Smooth muscle cell (in vitro differentiated cells): ENCODE data around the gene M1AP. TPM values are rescaled to one million over a fixed set of nuclear protein-coding genes. Genes with fewer than 3 reads are reported as not detected.

Experiments used
- DNase-seq: peaks from one replicate; lab custom pipeline; 2025; ENCODE audit not compliant: unreplicated experiment; lab: John Stamatoyannopoulos, UW
- H2AFZ ChIP-seq: fragments of 200-600 bp; sonication (generic); 2 replicates; pipeline ENCODE4 v1.6.0; 2016; ENCODE audit warnings: antibody characterized with exemption, low read depth, mild to moderate bottlenecking
- H3F3A ChIP-seq: fragments of 200-600 bp; sonication (generic); 2 replicates; pipeline ENCODE4 v1.6.0; 2017; ENCODE audit warnings: antibody characterized with exemption, low read depth
- H3K27ac ChIP-seq: fragments of 200-600 bp; sonication (generic); 2 replicates; pipeline ENCODE4 v1.5.1; 2016; ENCODE audit warnings: low read depth, mild to moderate bottlenecking
- H3K27me3 ChIP-seq: fragments of 200-600 bp; sonication (generic); 2 replicates; pipeline ENCODE4 v1.6.1; 2016; ENCODE audit warnings: low read depth, mild to moderate bottlenecking
- H3K36me3 ChIP-seq: fragments of 200-600 bp; sonication (generic); 2 replicates; pipeline ENCODE4 v1.5.1; 2016; ENCODE audit warnings: low read depth
- H3K4me1 ChIP-seq: fragments of 200-600 bp; sonication (generic); 2 replicates; pipeline ENCODE4 v1.5.1; 2016; ENCODE audit warnings: low read depth
- H3K4me2 ChIP-seq: fragments of 200-600 bp; sonication (generic); 2 replicates; pipeline ENCODE4 v1.6.0; 2016; ENCODE audit warnings: mild to moderate bottlenecking
- H3K4me3 ChIP-seq: fragments of 200-600 bp; sonication (generic); 2 replicates; pipeline ENCODE4 v1.5.1; 2016; ENCODE audit warnings: mild to moderate bottlenecking
- H3K79me2 ChIP-seq: fragments of 200-600 bp; sonication (generic); 2 replicates; pipeline ENCODE4 v1.6.0; 2016; ENCODE audit warnings: low read depth, mild to moderate bottlenecking
- H3K9ac ChIP-seq: fragments of 200-600 bp; sonication (generic); 2 replicates; pipeline ENCODE4 v1.6.0; 2016; ENCODE audit warnings: low read depth
- H3K9me3 ChIP-seq: fragments of 200-600 bp; sonication (generic); replicated peaks from 2 replicates; pipeline ENCODE4 v1.5.1; 2016; ENCODE audit warnings: low read depth
- H4K20me1 ChIP-seq: fragments of 200-600 bp; sonication (generic); 2 replicates; pipeline ENCODE4 v1.6.0; 2016; ENCODE audit warnings: low read depth
- WGBS: methylation state at CpG from one replicate; pipeline ENCODE4 v1.1.7; 2016; ENCODE audit warnings: low lambda C conversion rate; 5-methylcytosine and 5-hydroxymethylcytosine counted together
- polyA plus RNA-seq: library from polyadenylated mRNA; unstranded; fragments of >200 nt; fragmentation: Nextera tagmentation; extraction: Ambion mirVana; gene quantifications from 2 replicates; pipeline ENCODE4 v1.2.1, GENCODE V29; 2016
- total RNA-seq: library from RNA; depleted of rRNA; stranded (reverse); fragments of >200 nt; gene quantifications from 2 replicates; pipeline ENCODE4 v1.2.3, GENCODE V29; 2014
- TF ChIP-seq, protein P1 (sequence below): fragments of 200-600 bp; sonication (generic); IDR thresholded peaks from 2 replicates; pipeline ENCODE4 v1.5.1; 2017; ENCODE audit warnings: borderline replicate concordance, mild to moderate bottlenecking, antibody characterized with exemption; ENCODE audit not compliant: insufficient read depth, poor library complexity, severe bottlenecking

M1AP gene
- total and polyA plus RNA-seq, 2 experiments from 2014 or later, result 1.0 to 1.2 TPM

DNA sequence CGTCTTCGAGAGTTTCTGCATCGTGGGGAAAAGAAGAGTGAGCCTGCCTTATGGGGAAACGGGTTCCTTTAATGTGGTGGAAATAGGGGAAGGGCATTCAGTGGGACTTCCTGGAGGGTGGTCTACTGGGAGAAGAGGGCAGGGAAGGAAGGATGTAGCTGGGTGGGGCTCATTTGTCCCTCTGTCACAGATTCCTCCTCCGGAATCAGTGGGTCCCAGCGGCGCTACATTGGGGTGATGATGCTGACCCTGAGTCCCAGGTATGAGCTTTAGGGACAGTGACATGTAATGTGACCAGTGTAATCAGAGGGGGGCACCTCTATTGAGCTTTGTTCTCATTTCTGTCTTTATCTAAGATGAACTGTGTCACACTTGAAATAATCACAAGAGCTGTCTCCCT is 116.5 kb downstream of the M1AP start:
- H3F3A ChIP-seq, result peaks cover 22% of the 10 kb centered on the region
- H4K20me1 ChIP-seq, result peaks cover 11% of the 10 kb centered on the region
- peaks cover 28% of the 10 kb centered on the region for H3K79me2 ChIP-seq
- no peak overlapping the region for H2AFZ ChIP-seq
- peak overlapping the region; percentile 71 for H3K27ac ChIP-seq
- H3K4me2 ChIP-seq, result peak overlapping the region; percentile 99
- H3K36me3 ChIP-seq, result no peaks in the 10 kb centered on the region
- H3K27me3 ChIP-seq, result no peaks in the 10 kb centered on the region
- no peak for DNase-seq
- WGBS, result 89% methylated on average over 7 of the region's 7 CpGs
- peaks cover 11% of the 10 kb centered on the region for H3K4me1 ChIP-seq
- H3K9me3 ChIP-seq, result no peaks in the 10 kb centered on the region
- H3K4me3 ChIP-seq, result no peak overlapping the region
- no peak overlapping the region for H3K9ac ChIP-seq
- TF ChIP-seq, protein P1, sequence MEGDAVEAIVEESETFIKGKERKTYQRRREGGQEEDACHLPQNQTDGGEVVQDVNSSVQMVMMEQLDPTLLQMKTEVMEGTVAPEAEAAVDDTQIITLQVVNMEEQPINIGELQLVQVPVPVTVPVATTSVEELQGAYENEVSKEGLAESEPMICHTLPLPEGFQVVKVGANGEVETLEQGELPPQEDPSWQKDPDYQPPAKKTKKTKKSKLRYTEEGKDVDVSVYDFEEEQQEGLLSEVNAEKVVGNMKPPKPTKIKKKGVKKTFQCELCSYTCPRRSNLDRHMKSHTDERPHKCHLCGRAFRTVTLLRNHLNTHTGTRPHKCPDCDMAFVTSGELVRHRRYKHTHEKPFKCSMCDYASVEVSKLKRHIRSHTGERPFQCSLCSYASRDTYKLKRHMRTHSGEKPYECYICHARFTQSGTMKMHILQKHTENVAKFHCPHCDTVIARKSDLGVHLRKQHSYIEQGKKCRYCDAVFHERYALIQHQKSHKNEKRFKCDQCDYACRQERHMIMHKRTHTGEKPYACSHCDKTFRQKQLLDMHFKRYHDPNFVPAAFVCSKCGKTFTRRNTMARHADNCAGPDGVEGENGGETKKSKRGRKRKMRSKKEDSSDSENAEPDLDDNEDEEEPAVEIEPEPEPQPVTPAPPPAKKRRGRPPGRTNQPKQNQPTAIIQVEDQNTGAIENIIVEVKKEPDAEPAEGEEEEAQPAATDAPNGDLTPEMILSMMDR, result no peak

DNA sequence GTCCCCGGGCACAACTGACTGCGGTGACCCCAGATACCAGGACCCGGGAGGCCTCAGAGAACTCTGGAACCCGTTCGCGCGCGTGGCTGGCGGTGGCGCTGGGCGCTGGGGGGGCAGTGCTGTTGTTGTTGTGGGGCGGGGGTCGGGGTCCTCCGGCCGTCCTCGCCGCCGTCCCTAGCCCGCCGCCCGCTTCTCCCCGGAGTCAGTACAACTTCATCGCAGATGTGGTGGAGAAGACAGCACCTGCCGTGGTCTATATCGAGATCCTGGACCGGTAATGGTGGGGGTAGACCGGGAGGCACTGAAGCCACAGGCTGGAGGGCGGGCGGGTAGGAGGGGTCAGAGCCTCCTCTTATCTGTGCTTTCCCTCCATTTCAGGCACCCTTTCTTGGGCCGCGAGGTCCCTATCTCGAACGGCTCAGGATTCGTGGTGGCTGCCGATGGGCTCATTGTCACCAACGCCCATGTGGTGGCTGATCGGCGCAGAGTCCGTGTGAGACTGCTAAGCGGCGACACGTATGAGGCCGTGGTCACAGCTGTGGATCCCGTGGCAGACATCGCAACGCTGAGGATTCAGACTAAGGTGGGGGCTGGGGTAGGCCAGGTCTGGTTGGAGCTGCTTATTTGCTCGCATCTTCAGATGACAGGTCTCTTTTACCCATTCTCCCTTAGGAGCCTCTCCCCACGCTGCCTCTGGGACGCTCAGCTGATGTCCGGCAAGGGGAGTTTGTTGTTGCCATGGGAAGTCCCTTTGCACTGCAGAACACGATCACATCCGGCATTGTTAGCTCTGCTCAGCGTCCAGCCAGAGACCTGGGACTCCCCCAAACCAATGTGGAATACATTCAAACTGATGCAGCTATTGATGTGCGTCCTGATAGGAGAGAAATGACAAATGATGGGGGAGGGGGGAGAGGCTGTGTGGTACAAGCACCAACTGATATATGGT is 117.6 kb downstream of the M1AP start:
- H3K27ac ChIP-seq, result peak overlapping the region; percentile 71
- H2AFZ ChIP-seq, result peak overlapping the region; percentile 69
- DNase-seq, result no peak
- peak overlapping the region; percentile 89 for H3K9ac ChIP-seq
- peaks cover 11% of the 10 kb centered on the region for H3K4me1 ChIP-seq
- peaks cover 11% of the 10 kb centered on the region for H4K20me1 ChIP-seq
- TF ChIP-seq, protein P1, result no peak
- H3K79me2 ChIP-seq, result peaks cover 28% of the 10 kb centered on the region
- no peaks in the 10 kb centered on the region for H3K36me3 ChIP-seq
- peak overlapping the region; percentile 88 for H3K4me3 ChIP-seq
- H3K27me3 ChIP-seq, result no peaks in the 10 kb centered on the region
- peak overlapping the region; percentile 99 for H3K4me2 ChIP-seq
- peaks cover 20% of the 10 kb centered on the region for H3F3A ChIP-seq
- WGBS, result 11% methylated on average over 40 of the region's 54 CpGs
- H3K9me3 ChIP-seq, result no peaks in the 10 kb centered on the region

DNA sequence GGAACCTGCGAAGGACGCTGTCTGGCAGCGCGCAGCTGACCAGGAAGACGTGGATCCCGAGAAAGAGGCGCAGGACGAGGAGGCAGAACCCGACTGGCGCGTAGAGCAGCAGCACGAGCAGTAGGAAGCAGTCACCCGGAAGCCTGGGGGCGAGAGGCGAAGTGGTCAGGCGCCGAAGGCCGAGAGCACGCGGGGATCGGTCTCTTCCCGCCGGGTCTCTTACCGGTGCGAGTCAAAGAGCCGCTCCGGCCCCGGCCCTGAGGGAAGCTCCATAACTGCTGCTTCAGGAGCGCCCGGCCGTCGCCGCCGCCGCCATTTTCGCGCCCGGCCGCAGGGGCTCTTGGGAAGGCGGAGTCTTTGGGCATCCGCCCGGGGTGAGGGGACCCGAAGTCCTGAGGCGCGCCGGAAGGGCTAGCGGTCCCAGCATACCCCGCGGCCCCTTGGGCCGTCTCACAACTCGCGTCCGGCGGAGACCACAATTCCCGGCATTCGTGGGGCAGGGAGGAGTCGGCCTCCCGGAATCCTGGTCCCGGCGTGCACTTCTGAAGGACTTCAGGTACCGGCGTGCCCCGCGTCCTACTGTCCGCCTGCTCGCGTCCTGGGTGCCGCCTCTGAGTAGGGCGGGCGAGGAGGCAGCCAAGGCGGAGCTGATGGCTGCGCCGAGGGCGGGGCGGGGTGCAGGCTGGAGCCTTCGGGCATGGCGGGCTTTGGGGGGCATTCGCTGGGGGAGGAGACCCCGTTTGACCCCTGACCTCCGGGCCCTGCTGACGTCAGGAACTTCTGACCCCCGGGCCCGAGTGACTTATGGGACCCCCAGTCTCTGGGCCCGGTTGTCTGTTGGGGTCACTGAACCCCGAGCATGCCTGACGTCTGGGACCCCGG is 118.5 kb downstream of the M1AP start, which contains the start of the genes AUP1 and HTRA2:
Gene AUP1 (minus strand): TSS at position 350 of the 882 bp plus-strand sequence. CDS start 77 bp downstream, at position 273.
Gene HTRA2 (plus strand): TSS at position 577 of the 882 bp plus-strand sequence. CDS start 74 bp downstream, at position 651.
- TF ChIP-seq, protein P1, result no peak
- no peaks in the 10 kb centered on the region for H3K9me3 ChIP-seq
- peaks cover 28% of the 10 kb centered on the region for H3K79me2 ChIP-seq
- 1% methylated on average over 85 of the region's 87 CpGs for WGBS
- H3K27me3 ChIP-seq, result no peaks in the 10 kb centered on the region
- DNase-seq, result peak; percentile 87
- peak within 1 kb of the TSS; percentile 88 for H3K4me3 ChIP-seq
- H3K4me2 ChIP-seq, result peak within 1 kb of the TSS; percentile 99
- H3K4me1 ChIP-seq, result peaks cover 11% of the 10 kb centered on the region
- peak within 1 kb of the TSS; percentile 89 for H3K9ac ChIP-seq
- H3F3A ChIP-seq, result peaks cover 20% of the 10 kb centered on the region
- H3K27ac ChIP-seq, result peak within 1 kb of the TSS; percentile 71
- H2AFZ ChIP-seq, result peak within 1 kb of the TSS; percentile 69
- peaks cover 11% of the 10 kb centered on the region for H4K20me1 ChIP-seq
- H3K36me3 ChIP-seq, result no peaks in the 10 kb centered on the region
